Upper lobe of right lung (tissue), 1 donor: ENCODE measurements around the gene FMO4. TPM values are rescaled to one million over a fixed set of nuclear protein-coding genes. Genes with fewer than 3 reads are reported as not detected.
"Not testable (repeated sequence)": the region's sequence is repeated elsewhere in the genome, so short reads cannot be mapped to it uniquely, and the experiment has no call there.

ENCODE experiments used
- ATAC-seq: fragments of 200-7000 bp; cut with Tn5 transposase; one replicate; pipeline ENCODE4 v1.9.1; 2020; ENCODE audit warnings: mild to moderate bottlenecking, moderate library complexity
- DNase-seq: peaks from one replicate; pipeline ENCODE4 v3.0.0-alpha.2; 2020
- H3K27ac ChIP-seq: fragments of 200-600 bp; one replicate; pipeline ENCODE4 v1.8.0; 2022
- H3K27me3 ChIP-seq: fragments of 200-600 bp; one replicate; pipeline ENCODE4 v1.8.0; 2022; ENCODE audit warnings: mild to moderate bottlenecking
- H3K36me3 ChIP-seq: fragments of 200-600 bp; one replicate; pipeline ENCODE4 v1.8.0; 2022
- H3K4me1 ChIP-seq: fragments of 200-600 bp; one replicate; pipeline ENCODE4 v1.8.0; 2022
- H3K4me3 ChIP-seq: fragments of 200-600 bp; one replicate; pipeline ENCODE4 v1.8.0; 2022; ENCODE audit warnings: mild to moderate bottlenecking
- H3K9me3 ChIP-seq: fragments of 200-600 bp; one replicate; pipeline ENCODE4 v1.8.0; 2022
- intact Hi-C: fragments of 100-400 bp; cut with DNase I; formaldehyde crosslinking; loops from one replicate; pipeline ENCODE4 v1.11.0; 2022
- total RNA-seq: library from RNA; stranded (reverse); fragmentation: NEBNext Ultra II Directional; extraction: Animal tissue kit (Norgen Biotek cat#: 25700); gene quantifications from one replicate; pipeline ENCODE4 v1.2.1, GENCODE V29; 2021
- TF ChIP-seq, protein P1 (sequence below): fragments of 200-600 bp; IDR thresholded peaks from one replicate; pipeline ENCODE4 v1.8.0; 2022; ENCODE audit warnings: antibody characterized with exemption
- donor health status: DM: no; HTN: yes; CAD: no; lungs with severe emphysema.

Gene FMO4
- total RNA-seq, 1 donor from 2014 or later: 4.3 TPM

DNA sequence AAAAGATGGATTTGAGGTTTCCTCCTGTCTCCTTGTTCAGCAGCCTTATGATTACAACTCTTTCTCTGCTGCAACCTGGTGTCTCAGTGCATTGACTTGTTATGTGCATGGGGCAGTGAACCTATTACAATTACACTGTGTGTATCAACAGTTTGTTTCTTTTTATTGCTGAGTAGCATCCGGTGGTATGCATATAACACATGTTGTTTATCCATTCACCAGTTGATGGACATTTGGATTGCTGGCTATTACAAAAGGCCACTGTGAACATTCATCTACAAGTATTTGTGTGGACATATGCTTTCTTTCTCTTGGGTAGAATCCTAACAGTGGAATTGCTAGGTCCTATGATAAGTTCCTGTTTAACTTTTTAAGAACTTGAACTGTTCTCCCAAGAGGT is 65.9 kb downstream of the FMO4 start:
- no peaks in the 10 kb centered on the region for H3K9me3 ChIP-seq
- H3K36me3 ChIP-seq: no peaks in the 10 kb centered on the region
- no peak for DNase-seq
- TF ChIP-seq, protein P1, sequence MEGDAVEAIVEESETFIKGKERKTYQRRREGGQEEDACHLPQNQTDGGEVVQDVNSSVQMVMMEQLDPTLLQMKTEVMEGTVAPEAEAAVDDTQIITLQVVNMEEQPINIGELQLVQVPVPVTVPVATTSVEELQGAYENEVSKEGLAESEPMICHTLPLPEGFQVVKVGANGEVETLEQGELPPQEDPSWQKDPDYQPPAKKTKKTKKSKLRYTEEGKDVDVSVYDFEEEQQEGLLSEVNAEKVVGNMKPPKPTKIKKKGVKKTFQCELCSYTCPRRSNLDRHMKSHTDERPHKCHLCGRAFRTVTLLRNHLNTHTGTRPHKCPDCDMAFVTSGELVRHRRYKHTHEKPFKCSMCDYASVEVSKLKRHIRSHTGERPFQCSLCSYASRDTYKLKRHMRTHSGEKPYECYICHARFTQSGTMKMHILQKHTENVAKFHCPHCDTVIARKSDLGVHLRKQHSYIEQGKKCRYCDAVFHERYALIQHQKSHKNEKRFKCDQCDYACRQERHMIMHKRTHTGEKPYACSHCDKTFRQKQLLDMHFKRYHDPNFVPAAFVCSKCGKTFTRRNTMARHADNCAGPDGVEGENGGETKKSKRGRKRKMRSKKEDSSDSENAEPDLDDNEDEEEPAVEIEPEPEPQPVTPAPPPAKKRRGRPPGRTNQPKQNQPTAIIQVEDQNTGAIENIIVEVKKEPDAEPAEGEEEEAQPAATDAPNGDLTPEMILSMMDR: no peak
- no peaks in the 10 kb centered on the region for H3K4me1 ChIP-seq
- no peak overlapping the region for H3K4me3 ChIP-seq
- no peak overlapping the region for H3K27ac ChIP-seq
- ATAC-seq: no peak
- H3K27me3 ChIP-seq: no peaks in the 10 kb centered on the region
- intact Hi-C loops: no loop called here

DNA sequence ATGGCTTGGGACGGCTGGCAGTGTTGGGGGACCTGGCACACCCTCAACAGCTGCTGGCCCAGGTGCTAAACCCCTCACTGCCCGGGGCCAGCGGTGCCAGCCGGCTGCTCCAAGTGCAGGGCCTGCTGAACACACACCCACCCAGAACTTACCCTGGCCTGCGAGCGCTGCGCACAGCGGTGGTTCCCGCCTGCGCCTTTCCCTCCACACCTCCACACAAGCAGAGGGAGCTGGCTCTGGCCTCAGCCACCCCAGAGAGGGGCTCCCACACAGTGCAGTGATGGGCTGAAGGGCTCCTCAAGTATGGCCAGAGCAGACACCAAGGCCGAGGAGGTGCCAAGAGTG is 67.9 kb downstream of the FMO4 start:
- intact Hi-C loops: no loop called here
- no peaks in the 10 kb centered on the region for H3K27me3 ChIP-seq
- H3K27ac ChIP-seq: no peak overlapping the region
- no peak for DNase-seq
- no peak overlapping the region for H3K4me3 ChIP-seq
- TF ChIP-seq, protein P1: no peak
- peak; percentile 32 for ATAC-seq
- no peaks in the 10 kb centered on the region for H3K36me3 ChIP-seq
- no peaks in the 10 kb centered on the region for H3K9me3 ChIP-seq
- no peaks in the 10 kb centered on the region for H3K4me1 ChIP-seq

DNA sequence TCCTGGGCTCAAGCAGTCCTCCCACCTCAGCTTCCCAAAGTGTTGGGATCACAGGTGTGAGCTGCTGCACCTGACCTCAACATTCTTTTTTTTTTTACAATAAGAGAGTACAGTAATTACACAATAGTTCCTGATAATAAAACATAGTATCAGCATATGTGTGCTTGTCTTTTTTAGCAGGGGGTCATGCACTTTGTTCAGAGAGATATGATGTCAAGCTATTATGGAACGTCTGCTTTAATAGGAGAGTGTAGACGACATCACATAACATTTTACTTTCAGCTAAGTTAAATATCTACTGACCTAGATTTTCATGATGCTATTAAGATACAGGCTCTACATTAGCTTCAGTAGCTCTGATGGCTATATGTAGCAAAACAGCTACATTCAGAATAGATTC is 70.5 kb downstream of the FMO4 start:
- H3K4me3 ChIP-seq: no peak overlapping the region
- H3K27ac ChIP-seq: no peak overlapping the region
- ATAC-seq (no peak), DNase-seq (no peak)
- intact Hi-C loops: no loop called here
- H3K4me1 ChIP-seq: no peaks in the 10 kb centered on the region
- H3K9me3 ChIP-seq: no peaks in the 10 kb centered on the region
- TF ChIP-seq, protein P1: no peak
- no peaks in the 10 kb centered on the region for H3K36me3 ChIP-seq
- no peaks in the 10 kb centered on the region for H3K27me3 ChIP-seq

DNA sequence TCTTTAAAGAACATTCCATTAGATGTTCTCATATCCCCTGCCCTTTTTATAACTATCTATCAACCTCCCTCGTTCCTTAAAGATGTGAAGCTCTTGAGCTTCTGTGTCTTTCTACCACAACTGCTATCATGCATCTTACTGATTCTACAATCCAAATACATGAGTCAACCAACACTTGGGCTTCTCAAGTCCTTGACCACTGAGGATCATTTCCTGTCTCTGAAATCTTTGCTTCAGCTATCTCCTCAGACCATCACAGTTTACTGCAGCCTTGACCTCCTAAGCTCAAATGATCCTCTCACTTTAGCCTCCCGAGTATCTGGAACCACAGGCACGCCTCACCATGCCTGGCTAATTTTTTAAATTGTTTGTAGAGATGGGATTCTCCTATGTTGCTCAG is 75.2 kb downstream of the FMO4 start:
- intact Hi-C loops: no loop called here
- Histone ChIP-seq H3K27me3 (no peaks in the 10 kb centered on the region), H3K27ac (no peak overlapping the region), H3K9me3 (no peaks in the 10 kb centered on the region), H3K4me1 (no peaks in the 10 kb centered on the region), H3K36me3 (no peaks in the 10 kb centered on the region), H3K4me3 (no peak overlapping the region)
- ATAC-seq (no peak), DNase-seq (no peak)
- TF ChIP-seq, protein P1: no peak

DNA sequence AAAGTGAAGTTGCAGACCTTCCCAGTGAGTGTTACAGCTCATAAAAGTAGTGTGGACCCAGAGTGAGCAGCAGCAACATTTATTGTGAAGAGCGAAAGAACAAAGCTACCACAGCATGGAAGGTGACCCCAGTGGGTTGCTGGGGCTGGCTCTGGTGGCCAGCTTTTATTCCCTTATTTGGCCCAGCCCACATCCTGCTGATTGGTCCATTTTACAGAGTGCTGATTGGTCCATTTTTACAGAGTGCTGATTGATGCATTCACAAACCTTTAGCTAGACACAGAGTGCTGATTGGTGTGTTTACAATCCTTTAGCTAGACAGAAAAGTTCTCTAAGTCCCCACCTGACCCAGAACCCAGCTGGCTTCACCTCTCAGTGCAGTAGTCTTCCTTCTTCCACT is 76.8 kb downstream of the FMO4 start:
- H3K36me3 ChIP-seq, H3K27me3 ChIP-seq, H3K9me3 ChIP-seq, H3K4me1 ChIP-seq, intact Hi-C loops, H3K27ac ChIP-seq, DNase-seq, H3K4me3 ChIP-seq, ATAC-seq: not testable (repeated sequence)

Other genes starting within 250 kb of the FMO4 start
- gene FMO3, start 223.3 kb upstream of the FMO4 start, total RNA-seq: 22.7 TPM
- 392 TPM for gene FMO2, start 128.9 kb upstream of the FMO4 start, total RNA-seq
- 1.3 TPM for gene FMO1, start 65.7 kb upstream of the FMO4 start, total RNA-seq
- 155 TPM for gene PRRC2C, start 171.3 kb downstream of the FMO4 start, total RNA-seq